Jurkat, Clone E6-1 (cell line): ENCODE measurements around the gene TMEM69.
"Not testable (repeated sequence)": the region's sequence is repeated elsewhere in the genome, so short reads cannot be mapped to it uniquely, and the experiment has no call there.

Experiments
- DNase-seq: peaks from one replicate; pipeline ENCODE4 v3.0.0-alpha.2; 2011; ENCODE audit warnings: low read depth, low spot score
- H3K4me3 ChIP-seq: 2 replicates; pipeline ENCODE4 v1.5.1; 2011; ENCODE audit warnings: mild to moderate bottlenecking, low read length, control low read depth, moderate library complexity

The TMEM69 gene

GRCh38 chr1:45674478-45674877 lies 13.5 kb upstream of the TMEM69 start:
- no peak overlapping the region for H3K4me3 ChIP-seq
- no peak for DNase-seq

GRCh38 chr1:45676553-45676952 lies 11.4 kb upstream of the TMEM69 start:
- not testable (repeated sequence) for H3K4me3 ChIP-seq, DNase-seq

GRCh38 chr1:45677751-45678245 lies 10.2 kb upstream of the TMEM69 start:
- no peak for DNase-seq
- no peak overlapping the region for H3K4me3 ChIP-seq

- H3K4me3 ChIP-seq: no peak overlapping the region
- no peak for DNase-seq
These were observed 9.5 kb upstream of the TMEM69 start for GRCh38 chr1:45678489-45678888.

- H3K4me3 ChIP-seq: no peak overlapping the region
- DNase-seq: peak; percentile 8
These were observed 8.9 kb upstream of the TMEM69 start for GRCh38 chr1:45679123-45679522.

DNA sequence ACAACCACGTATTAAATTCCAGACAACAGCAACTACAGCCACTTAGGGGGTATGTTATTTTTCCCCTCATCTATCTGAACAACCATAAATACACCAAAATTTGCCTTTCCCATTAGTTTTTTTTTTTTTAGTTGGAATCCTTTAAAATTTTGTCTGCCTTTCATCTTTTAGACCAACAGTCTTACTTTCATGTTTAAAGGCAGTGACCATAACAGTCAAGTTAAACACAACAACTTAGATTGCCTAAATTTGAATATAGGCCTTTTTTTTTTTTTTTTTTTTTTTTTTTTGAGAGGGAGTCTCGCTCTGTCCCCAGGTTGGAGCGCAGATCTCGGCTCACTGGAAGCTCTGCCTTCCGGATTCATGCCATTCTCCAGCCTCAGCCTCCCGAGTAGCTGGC lies 5.0 kb upstream of the TMEM69 start:
- no peak for DNase-seq
- H3K4me3 ChIP-seq: no peak overlapping the region

- DNase-seq: no peak
- no peak overlapping the region for H3K4me3 ChIP-seq
These were observed 3.6 kb upstream of the TMEM69 start for GRCh38 chr1:45684402-45684801.

DNA sequence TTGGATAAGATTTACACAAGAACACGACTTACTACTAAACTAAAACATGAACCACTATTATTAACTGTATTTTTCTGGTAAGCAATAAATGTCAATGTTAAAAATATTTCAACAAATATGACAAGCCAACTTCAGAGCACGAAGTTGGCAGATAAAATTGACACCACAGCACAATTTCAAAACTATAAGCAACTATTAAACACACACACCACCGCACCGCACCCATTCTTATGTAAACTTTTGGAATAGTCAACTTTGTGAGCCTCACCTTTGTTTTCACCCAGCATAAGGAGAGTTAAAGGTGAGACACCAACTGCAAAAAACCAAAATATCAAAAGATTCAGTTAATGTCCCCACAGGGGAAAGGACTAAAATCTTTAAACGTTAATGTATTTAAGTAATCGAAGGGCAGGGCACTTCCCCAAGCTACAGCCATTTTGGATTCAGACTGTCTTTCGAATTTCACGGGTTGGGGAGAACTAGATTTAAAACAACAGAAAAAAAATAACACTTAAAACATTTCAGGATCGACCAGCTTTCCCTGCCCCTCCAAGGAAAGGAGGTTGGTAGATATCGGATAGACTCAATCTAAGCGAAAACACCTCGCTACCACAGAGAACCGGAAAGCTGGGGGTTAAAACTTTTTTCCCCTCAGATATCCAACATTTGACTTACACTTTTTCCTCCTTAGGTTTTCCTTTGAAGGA lies 2.5 kb upstream of the TMEM69 start:
- DNase-seq: peak; percentile 4
- peak overlapping the region; percentile 70 for H3K4me3 ChIP-seq

DNA sequence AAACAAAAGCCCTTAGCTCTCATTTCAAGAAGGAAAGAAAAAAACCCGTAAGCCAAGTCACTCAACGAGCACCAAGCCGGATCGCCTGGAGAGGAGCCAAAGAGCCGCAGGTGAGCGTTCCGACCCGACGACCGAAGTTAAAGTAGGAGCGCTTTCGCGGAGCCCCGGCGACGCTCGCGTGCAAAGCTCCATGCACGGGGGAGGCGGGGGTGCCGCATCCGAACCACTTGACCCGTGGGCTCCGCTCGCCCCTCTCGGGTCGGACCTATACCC lies 2.0 kb upstream of the TMEM69 start:
- peak overlapping the region; percentile 70 for H3K4me3 ChIP-seq
- peak; percentile 17 for DNase-seq

- DNase-seq: peak; percentile 96
- H3K4me3 ChIP-seq: peak within 1 kb of the TSS; percentile 70
These were observed 1.5 kb upstream of the TMEM69 start, which contains the start of gene GPBP1L1 for GRCh38 chr1:45686288-45687013. GPBP1L1 (minus strand) TSS chr1:45686533; CDS start chr1:45659087, 27,446 bp downstream.

DNA sequence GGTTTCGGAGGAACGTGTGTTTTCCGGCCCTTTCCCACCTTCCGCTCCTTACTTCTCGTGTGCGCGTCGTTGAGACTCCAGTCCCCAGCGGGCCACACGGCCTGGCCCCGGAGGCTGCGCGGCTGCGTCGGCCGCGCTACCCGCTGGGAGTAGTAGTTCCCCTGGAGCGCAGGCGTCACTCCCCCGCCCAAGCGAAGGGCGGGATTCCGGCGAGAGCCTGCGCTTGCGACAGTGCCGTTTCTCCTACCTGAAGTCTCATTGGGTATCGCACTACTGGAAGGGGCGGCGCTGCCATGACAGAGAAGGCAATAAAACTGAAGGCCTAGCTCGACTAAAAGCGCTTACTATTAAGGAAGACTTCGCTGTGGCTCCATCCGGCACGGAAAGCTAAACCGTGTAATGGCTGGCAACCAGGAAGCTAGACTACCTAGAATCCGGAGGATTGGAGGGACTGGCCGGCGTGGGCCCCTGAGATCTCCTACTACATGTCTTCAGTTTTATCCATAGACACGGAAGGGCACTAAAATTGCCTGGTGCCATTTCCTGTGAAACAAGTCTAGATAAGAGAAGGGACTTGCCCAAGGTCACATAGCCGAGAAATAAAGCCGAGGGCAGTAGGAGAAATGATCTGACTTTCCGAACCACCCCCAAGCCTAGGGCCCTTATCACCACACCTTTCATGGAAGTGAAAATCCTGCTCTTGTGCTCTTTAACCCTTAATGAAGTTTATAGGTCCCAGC lies 797 bp upstream of the TMEM69 start:
- H3K4me3 ChIP-seq: peak overlapping the region; percentile 70
- DNase-seq: peak; percentile 99

GRCh38 chr1:45693811-45694210 lies 5.8 kb downstream of the TMEM69 start:
- not testable (repeated sequence) for DNase-seq, H3K4me3 ChIP-seq

DNA sequence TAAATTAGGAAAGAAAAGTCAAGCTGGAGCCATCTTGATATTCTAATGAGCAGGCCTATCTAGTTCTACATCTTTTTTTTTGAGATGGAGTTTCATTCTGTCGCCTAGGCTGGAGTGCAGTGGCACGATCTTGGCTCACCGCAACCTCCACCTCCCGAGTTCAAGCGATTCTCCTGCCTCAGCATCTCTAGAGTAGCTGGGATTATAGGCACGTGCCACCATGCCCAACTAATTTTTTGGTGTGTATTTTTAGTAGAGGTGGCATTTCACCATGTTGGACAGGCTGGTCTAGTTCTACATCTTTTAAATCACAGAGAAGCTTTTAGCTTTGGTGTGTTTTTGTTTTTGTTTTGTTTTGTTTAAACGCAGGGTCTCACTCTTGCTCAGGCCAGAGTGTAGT lies 6.8 kb downstream of the TMEM69 start:
- no peak for DNase-seq
- no peak overlapping the region for H3K4me3 ChIP-seq

- H3K4me3 ChIP-seq: no peak overlapping the region
- no peak for DNase-seq
These were observed 16.7 kb downstream of the TMEM69 start for GRCh38 chr1:45704637-45705036.

DNA sequence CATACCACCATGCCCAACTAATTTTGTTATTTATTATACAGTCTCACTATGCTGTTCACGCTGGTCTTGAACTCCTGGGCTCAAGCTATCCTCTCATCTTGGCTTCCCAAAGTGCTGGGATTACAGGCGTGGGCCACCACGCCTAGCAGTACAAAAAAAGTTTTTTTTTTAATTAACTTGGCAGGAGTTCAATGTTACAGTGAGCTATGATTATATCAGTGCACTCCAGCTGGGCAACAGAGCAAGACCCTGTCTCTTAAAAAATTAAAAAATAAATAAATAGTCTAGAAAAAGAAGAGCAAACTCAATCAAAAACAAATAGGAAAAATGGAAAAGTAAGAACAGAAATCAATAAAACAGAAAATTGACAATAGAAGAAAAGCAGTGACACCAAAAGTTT lies 25.7 kb downstream of the TMEM69 start:
- H3K4me3 ChIP-seq: no peak overlapping the region
- DNase-seq: no peak

DNA sequence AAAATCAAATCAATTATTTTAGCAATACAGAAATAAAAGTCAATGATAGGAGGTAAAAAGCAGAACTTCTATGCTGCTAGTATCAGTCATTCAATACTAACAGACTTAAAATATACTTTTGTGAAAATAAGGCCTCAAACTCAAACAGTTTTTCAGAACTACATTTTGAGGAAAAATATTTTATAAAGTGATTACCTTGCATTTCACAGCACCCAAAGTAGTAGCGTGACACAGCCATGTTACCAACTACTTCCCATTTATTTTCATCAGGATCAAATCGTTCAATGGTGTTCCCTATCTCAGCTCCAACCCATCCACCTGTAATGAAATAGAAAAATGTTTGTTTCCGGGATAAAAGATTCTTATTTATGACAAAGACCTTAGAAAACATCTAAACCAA lies 28.7 kb downstream of the TMEM69 start:
- DNase-seq: no peak

GRCh38 chr1:45717386-45717785 lies 29.4 kb downstream of the TMEM69 start:
- DNase-seq, H3K4me3 ChIP-seq: not testable (repeated sequence)

More for the DNA sequence above, 28.7 kb downstream of the TMEM69 start:
- no peak overlapping the region for H3K4me3 ChIP-seq

- DNase-seq: no peak
- H3K4me3 ChIP-seq: no peak overlapping the region
These were observed 30.3 kb downstream of the TMEM69 start for GRCh38 chr1:45718289-45718688.

DNA sequence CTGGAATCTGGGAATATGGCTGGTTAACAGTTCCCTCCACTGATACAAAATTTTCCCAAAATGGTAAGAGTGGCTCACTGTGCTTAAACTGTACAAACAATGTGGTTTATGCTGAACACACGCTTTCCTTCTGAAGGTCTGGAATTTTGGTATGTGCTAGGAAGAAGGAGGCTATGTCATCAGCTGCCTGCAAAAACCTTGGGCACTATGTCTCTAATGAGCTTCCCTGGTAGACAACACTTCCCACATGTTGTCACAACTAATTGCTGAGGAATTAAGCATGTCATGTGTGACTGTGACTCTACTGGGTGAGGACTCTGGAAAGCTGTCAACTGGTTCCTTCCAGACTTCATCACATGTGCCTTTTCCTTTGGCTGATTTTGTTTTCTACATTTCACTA lies 33.2 kb downstream of the TMEM69 start:
- DNase-seq: no peak
- no peak overlapping the region for H3K4me3 ChIP-seq

DNA sequence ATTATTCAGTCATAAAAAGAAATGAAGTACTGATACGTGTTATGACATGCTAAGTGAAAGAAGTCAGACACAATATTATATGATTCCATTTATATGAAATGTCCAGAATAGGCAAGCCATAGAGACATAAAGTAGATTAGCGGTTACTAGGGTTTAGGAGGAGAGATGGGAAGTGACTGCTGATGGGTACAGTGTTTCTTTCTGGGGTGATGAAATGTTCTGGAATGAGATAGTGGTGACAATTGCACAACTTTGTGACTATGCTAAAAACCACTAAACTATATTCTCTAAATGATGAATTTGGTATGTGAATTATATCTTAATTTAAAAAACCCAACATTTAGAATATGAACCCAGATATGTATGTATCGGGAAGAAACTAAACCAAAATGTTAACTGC lies 34.8 kb downstream of the TMEM69 start:
- H3K4me3 ChIP-seq: no peak overlapping the region
- no peak for DNase-seq
